Esophagus mucosa (tissue), 1 donor: ENCODE data around the gene APOBEC3B. TPM values are rescaled to one million over a fixed set of nuclear protein-coding genes. Genes with fewer than 3 reads are reported as not detected.
"Not testable (repeated sequence)": the region's sequence is repeated elsewhere in the genome, so short reads cannot be mapped to it uniquely, and the experiment has no call there.

Experiments
- ATAC-seq: fragments of 200-7000 bp; cut with Tn5 transposase; one replicate; pipeline ENCODE4 v1.9.1; 2020
- total RNA-seq: library from RNA; stranded (reverse); gene quantifications from one replicate; pipeline ENCODE4 v1.2.4, GENCODE V29; 2023
- donor health status: DM: yes; HTN: yes; CAD: no.

The APOBEC3B gene
- total RNA-seq, 1 donor from 2014 or later = 5.0 TPM

GRCh38 chr22:38967451-38968450 lies 14.4 kb upstream of the APOBEC3B start:
- no peak for ATAC-seq

GRCh38 chr22:38968801-38969200 lies 13.3 kb upstream of the APOBEC3B start:
- no peak for ATAC-seq

- no peak for ATAC-seq
Measured at GRCh38 chr22:38970551-38970950, 11.6 kb upstream of the APOBEC3B start.

- no peak for ATAC-seq
Measured at GRCh38 chr22:38971202-38971601, 10.9 kb upstream of the APOBEC3B start.

GRCh38 chr22:38971791-38972190 lies 10.4 kb upstream of the APOBEC3B start:
- ATAC-seq = no peak

- ATAC-seq = no peak
Measured at GRCh38 chr22:38972558-38972957, 9.6 kb upstream of the APOBEC3B start.

- peak; percentile 71 for ATAC-seq
Measured at GRCh38 chr22:38973289-38974169, 8.6 kb upstream of the APOBEC3B start.

GRCh38 chr22:38974170-38974825 lies 7.8 kb upstream of the APOBEC3B start:
- ATAC-seq = peak; percentile 19

- ATAC-seq = no peak
Measured at GRCh38 chr22:38974826-38975175, 7.3 kb upstream of the APOBEC3B start.

GRCh38 chr22:38977289-38977688 lies 4.9 kb upstream of the APOBEC3B start:
- ATAC-seq = not testable (repeated sequence)

GRCh38 chr22:38980587-38980986 lies 1.6 kb upstream of the APOBEC3B start:
- ATAC-seq = not testable (repeated sequence)

GRCh38 chr22:38981005-38981991 lies 849 bp upstream of the APOBEC3B start:
- ATAC-seq = peak; percentile 7

GRCh38 chr22:38984224-38984623 lies 2.1 kb downstream of the APOBEC3B start:
- no peak for ATAC-seq

- peak; percentile 80 for ATAC-seq
Measured at GRCh38 chr22:38984784-38985757, 2.9 kb downstream of the APOBEC3B start.

- ATAC-seq = no peak
Measured at GRCh38 chr22:38986629-38987028, 4.5 kb downstream of the APOBEC3B start.

GRCh38 chr22:38987171-38987895 lies 5.2 kb downstream of the APOBEC3B start:
- ATAC-seq = no peak

- ATAC-seq = no peak
Measured at GRCh38 chr22:38989466-38989865, 7.3 kb downstream of the APOBEC3B start.

- peak; percentile 14 for ATAC-seq
Measured at GRCh38 chr22:38992871-38993371, 10.8 kb downstream of the APOBEC3B start.

- no peak for ATAC-seq
Measured at GRCh38 chr22:38996105-38996504, 14.0 kb downstream of the APOBEC3B start.
